Measurements from ENCODE around the gene ADAMTS17.

Gene ADAMTS17

GRCh38 chr15:100020189-100020588, 321.6 kb downstream of the ADAMTS17 start:
- no peak overlapping the region for H3K27ac ChIP-seq

GRCh38 chr15:100019601-100020000, 322.2 kb downstream of the ADAMTS17 start:
- TF ChIP-seq CTCF (conservative IDR thresholded peaks at IDR 0.05) = no peak
- no peak overlapping the region for H3K27ac ChIP-seq

More at GRCh38 chr15:100020189-100020588, 321.6 kb downstream of the ADAMTS17 start:
- no peak for TF ChIP-seq CTCF (conservative IDR thresholded peaks at IDR 0.05)

GRCh38 chr15:100018191-100018590, 323.6 kb downstream of the ADAMTS17 start:
- no peak overlapping the region for H3K27ac ChIP-seq
- TF ChIP-seq CTCF (conservative IDR thresholded peaks at IDR 0.05) = no peak

- no peak overlapping the region for H3K27ac ChIP-seq
- TF ChIP-seq CTCF (conservative IDR thresholded peaks at IDR 0.05) = no peak
These were observed 324.6 kb downstream of the ADAMTS17 start for GRCh38 chr15:100017140-100017539.

- no peak overlapping the region for H3K27ac ChIP-seq
- TF ChIP-seq CTCF (conservative IDR thresholded peaks at IDR 0.05) = no peak
These were observed 325.1 kb downstream of the ADAMTS17 start for GRCh38 chr15:100016632-100017031.

- no peak for TF ChIP-seq CTCF (conservative IDR thresholded peaks at IDR 0.05)
- H3K27ac ChIP-seq = no peak overlapping the region
These were observed 330.5 kb downstream of the ADAMTS17 start for GRCh38 chr15:100011235-100011634.

GRCh38 chr15:100009372-100009771, 332.4 kb downstream of the ADAMTS17 start:
- no peak for TF ChIP-seq CTCF (conservative IDR thresholded peaks at IDR 0.05)
- no peak overlapping the region for H3K27ac ChIP-seq

GRCh38 chr15:100008258-100008657, 333.5 kb downstream of the ADAMTS17 start:
- no peak for TF ChIP-seq CTCF (conservative IDR thresholded peaks at IDR 0.05)
- H3K27ac ChIP-seq = no peak overlapping the region

Data from VCaP (cell line).